Fibroblast of skin of left biceps (primary cell): ENCODE measurements around the gene METTL8.
A peak's percentile ranks its signal among the peaks of the same experiment; 100 is the strongest.
"Not testable (repeated sequence)": the region's sequence is repeated elsewhere in the genome, so short reads cannot be mapped to it uniquely, and the experiment has no call there.

Experiments used
- DNase-seq, 2 experiments: peaks; one replicate each; pipeline ENCODE4 v3.0.0-alpha.2; 2013; ENCODE audit warnings: low read depth in 2 of 2

The METTL8 gene

GRCh38 chr2:171311589-171311988 lies 122.2 kb downstream of the METTL8 start:
- not testable (repeated sequence) for DNase-seq

- DNase-seq: no peak
Measured at GRCh38 chr2:171310889-171311288, 122.9 kb downstream of the METTL8 start.

GRCh38 chr2:171309455-171310286 lies 124.1 kb downstream of the METTL8 start:
- no peak for DNase-seq

- no peak for DNase-seq
Measured at GRCh38 chr2:171308280-171309054, 125.3 kb downstream of the METTL8 start.

- DNase-seq: no peak
Measured at GRCh38 chr2:171307560-171307959, 126.2 kb downstream of the METTL8 start.

- peak; percentile 61 to 64 for DNase-seq
Measured at GRCh38 chr2:171297956-171298355, 135.8 kb downstream of the METTL8 start.

GRCh38 chr2:171294608-171295007 lies 139.2 kb downstream of the METTL8 start:
- no peak for DNase-seq

GRCh38 chr2:171293661-171294060 lies 140.1 kb downstream of the METTL8 start:
- no peak for DNase-seq

- DNase-seq: no peak
Measured at GRCh38 chr2:171289991-171290390, 143.8 kb downstream of the METTL8 start.

GRCh38 chr2:171289316-171289715 lies 144.5 kb downstream of the METTL8 start:
- no peak for DNase-seq

GRCh38 chr2:171287611-171288010 lies 146.2 kb downstream of the METTL8 start:
- DNase-seq: no peak

- no peak for DNase-seq
Measured at GRCh38 chr2:171287036-171287571, 146.7 kb downstream of the METTL8 start.

- DNase-seq: no peak
Measured at GRCh38 chr2:171281110-171281509, 152.7 kb downstream of the METTL8 start.

- DNase-seq: no peak
Measured at GRCh38 chr2:171279983-171280790, 153.6 kb downstream of the METTL8 start.

- DNase-seq: no peak
Measured at GRCh38 chr2:171274757-171275156, 159.0 kb downstream of the METTL8 start.

GRCh38 chr2:171271971-171272436 lies 161.8 kb downstream of the METTL8 start:
- peak; percentile 41 to 54 for DNase-seq

- DNase-seq: no peak
Measured at GRCh38 chr2:171271386-171271785, 162.4 kb downstream of the METTL8 start.

- DNase-seq: no peak
Measured at GRCh38 chr2:171267855-171268629, 165.7 kb downstream of the METTL8 start.
